Lower leg skin (tissue), 3 donors: ENCODE measurements around the gene CLASP1.

Source experiments
- CTCF ChIP-seq, 3 donors: fragments of 450-650 bp; IDR thresholded peaks; one replicate each; pipeline ENCODE4 v1.5.1; 2016; ENCODE audit warnings: antibody characterized with exemption in 3 of 3, mild to moderate bottlenecking in 3 of 3, moderate library complexity in 2 of 3
- POLR2A ChIP-seq, 2 donors: fragments of 450-650 bp; IDR thresholded peaks; one replicate each; pipeline ENCODE4 v1.6.1; 2016 to 2017; ENCODE audit warnings: antibody characterized with exemption in 2 of 2, mild to moderate bottlenecking in 1 of 2, moderate library complexity in 1 of 2

- TF ChIP-seq CTCF (IDR thresholded peaks at IDR 0.05) (no peak), POLR2A (IDR thresholded peaks at IDR 0.05) (no peak)
These were observed 40.1 kb upstream of the CLASP1 start for GRCh38 chr2:121689356-121689755.
